HuH-7.5 (cell line): Measurements from ENCODE around the gene DFFB.
A peak's percentile ranks its signal among the peaks of the same experiment; 100 is the strongest.

Source experiments
- DNase-seq: peaks from one replicate; pipeline ENCODE4 v3.0.0; 2011; ENCODE audit warnings: low spot score

Gene DFFB

GRCh38 chr1:3831689-3832088, 25.6 kb upstream of the DFFB start:
- no peak for DNase-seq

GRCh38 chr1:3834701-3835100, 22.6 kb upstream of the DFFB start:
- no peak for DNase-seq

DNA sequence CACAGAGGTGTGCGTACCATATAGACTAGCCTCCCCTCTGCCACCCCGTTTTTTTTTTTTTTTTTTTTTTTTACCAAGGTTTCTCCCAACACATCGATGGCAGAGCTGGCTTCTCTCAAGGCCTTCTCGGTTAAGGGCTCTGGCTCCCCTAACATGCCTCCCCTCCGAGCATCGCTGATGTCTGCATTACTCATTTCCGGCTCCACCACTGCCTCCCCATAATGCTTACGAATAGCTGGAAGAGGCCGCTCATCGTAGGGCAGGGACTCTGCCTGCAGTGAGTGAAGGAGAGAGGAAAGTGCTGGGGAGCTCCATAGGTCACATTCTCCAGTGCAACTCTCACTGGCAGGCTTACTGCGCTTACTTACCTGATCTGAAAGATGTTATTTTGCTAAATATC, 20.9 kb upstream of the DFFB start:
- no peak for DNase-seq

- DNase-seq: no peak
These were observed 20.1 kb upstream of the DFFB start for GRCh38 chr1:3837200-3837599.

DNA sequence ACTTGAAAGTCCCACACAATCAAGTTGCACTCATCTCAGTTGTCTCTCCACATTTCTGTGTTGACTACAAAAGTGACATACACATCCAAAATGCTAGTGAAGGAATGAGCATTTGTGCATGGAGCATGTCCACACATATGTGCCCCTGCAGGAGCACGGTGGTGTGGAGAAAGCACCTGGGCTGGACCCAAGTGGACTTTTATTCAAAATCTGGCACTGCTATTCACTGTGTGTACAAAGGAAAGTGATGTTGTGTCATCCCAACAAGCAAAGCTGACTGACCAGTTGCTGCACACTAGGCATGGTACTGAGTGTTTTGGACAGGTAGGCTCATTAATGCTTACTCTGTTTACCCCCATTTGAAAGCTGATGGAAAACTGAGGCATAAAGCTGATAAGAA, 19.6 kb upstream of the DFFB start:
- no peak for DNase-seq

DNA sequence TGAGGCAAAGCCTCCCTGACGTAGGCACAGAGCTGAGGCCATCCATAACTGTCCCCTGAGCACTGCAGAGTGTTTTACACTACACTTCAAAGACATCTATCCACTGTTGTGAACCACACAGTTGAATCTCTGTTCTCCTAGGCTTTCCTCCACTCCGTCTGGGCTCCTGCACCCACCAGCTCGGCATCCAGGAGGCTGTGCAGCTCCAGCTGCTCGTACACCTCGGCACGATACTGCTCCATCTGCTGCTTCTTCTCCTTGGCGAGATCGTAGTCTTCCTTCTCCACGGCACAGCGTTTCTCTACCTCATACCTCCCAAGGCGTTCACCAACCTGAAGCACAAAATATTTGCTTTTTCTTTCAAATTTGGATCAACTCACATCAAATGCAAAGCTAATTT, 18.5 kb upstream of the DFFB start:
- no peak for DNase-seq

- DNase-seq: no peak
These were observed 15.8 kb upstream of the DFFB start for GRCh38 chr1:3841491-3841890.

DNA sequence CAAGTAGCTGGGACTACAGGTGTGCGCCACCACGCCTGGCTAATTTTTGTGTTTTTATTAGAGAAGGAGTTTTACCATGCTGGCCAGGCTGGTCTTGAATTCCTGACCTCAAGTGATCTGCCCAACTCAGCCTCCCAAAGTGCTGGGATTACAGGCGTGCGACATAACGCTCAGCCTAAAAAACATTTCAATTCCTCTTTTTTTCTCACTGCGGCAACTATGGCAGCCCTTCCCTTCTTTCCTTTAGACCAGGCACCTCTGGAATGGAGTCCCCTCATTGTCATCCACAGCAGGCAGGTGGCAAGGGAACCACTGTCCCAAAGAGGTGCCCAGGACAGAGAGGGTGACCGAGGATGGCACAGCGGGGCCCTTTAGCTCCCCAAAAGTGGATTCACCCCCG, 14.4 kb upstream of the DFFB start:
- DNase-seq: no peak

DNA sequence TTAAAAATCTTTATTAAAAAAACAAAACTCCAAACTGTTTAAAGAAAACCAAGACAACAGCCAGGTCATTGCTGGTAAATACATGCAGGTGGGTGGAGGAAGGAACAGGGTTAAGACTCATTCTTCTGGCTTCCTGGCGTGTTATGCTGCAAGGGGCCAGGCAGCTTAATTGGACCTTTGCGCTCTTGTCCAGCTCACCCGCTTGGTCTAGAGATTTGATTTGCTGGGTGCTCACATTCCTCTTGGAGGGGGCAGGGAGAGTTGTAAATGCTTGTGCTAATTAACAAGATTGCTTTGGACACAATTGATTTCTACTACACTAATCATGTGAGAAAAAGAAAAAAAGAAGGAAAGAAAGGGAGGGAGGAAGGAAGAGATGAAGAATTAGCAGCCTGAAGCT, 10.7 kb upstream of the DFFB start:
- no peak for DNase-seq

DNA sequence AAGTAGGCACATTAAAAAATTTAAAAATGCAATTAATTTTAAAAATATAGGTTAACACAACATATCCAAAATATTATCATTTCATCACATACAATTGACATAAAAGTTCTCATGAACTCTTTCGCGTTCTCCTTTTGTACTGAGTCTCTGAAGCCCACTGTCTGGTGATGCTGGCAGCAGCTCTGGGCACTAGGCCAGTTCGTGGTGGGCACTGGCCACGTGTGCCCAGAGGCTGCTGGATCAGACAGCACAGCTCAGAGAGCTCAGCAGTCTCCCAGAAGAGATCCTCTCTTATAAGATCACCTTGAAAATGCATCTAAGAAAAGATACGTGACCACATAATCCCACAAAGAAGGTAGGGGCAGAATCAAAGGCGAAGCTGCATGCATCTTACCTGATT, 10.2 kb upstream of the DFFB start:
- DNase-seq: no peak

DNA sequence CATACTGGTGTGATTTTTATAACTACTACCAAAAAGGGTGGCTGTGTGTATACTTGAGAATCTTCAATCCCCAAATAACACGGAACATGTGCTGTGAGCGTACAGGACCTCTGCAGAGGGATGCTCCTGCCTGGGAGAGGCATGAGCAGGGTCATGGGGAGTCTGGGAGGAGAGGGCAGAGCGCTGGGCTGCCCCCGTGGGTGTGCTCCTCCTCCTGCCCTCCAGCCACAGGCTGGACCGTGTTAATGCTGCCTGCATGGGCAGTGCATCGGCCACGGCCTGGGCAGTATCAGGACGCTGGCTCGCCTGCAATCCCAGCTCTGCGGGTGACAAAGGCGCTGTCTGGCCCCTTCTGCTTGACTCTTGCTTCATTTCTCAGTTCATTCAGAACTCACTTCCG, 6.4 kb upstream of the DFFB start:
- no peak for DNase-seq

GRCh38 chr1:3851292-3851691, 6.0 kb upstream of the DFFB start:
- no peak for DNase-seq

- no peak for DNase-seq
These were observed 5.2 kb upstream of the DFFB start for GRCh38 chr1:3852091-3852490.

GRCh38 chr1:3852711-3853485, 4.4 kb upstream of the DFFB start:
- no peak for DNase-seq

DNA sequence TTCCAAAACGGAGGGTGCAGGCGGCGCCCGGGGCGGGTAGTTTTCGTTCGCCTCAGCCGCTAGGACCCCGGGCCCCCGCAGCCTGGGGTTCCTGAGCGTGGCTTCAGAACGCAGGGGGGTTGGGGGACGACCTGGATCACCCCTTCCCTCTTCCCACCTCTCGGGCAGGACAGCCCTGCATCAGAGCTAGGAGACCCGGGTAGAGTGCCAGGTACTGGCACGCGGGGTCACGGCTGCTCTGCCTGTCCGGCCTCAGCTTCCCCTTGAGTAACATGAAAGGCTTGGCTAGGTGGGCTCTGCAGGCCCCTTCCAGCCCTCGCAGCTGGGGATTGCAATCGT, 484 bp downstream of the DFFB start:
- DNase-seq: peak; percentile 30

DNA sequence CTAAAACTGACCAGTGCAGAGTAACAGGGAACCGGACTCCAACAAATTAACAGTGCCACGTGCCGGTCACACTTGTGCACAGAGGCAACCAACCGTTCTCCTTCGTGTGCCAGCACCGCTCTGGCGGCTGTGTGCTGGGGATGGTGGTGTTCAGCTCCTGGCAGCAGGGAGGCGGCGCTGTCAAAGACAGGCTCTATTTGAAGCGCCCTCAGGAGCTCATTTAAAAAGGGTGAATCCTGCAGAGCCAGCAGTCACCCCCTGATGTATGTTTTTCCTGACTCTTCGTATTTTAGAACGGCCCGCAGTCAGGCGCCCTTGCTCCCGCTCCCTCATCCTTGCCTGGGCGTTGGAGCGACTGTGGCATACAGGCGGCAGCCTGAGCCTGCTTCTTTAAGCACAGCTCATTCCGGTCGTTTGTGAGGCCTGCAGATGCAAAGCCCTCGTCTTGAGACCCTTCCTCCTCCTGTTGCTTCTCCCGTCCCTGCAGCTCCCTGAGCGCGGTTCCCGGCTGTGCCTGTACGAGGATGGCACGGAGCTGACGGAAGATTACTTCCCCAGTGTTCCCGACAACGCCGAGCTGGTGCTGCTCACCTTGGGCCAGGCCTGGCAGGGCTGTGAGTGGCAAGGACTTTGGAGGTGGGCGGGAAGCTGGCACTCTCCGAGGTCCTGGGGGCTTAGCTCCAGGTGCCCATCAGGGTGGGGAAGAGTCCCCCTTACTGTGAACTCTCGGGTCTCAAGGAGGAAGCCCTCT, 1.1 kb downstream of the DFFB start:
- peak; percentile 33 for DNase-seq

DNA sequence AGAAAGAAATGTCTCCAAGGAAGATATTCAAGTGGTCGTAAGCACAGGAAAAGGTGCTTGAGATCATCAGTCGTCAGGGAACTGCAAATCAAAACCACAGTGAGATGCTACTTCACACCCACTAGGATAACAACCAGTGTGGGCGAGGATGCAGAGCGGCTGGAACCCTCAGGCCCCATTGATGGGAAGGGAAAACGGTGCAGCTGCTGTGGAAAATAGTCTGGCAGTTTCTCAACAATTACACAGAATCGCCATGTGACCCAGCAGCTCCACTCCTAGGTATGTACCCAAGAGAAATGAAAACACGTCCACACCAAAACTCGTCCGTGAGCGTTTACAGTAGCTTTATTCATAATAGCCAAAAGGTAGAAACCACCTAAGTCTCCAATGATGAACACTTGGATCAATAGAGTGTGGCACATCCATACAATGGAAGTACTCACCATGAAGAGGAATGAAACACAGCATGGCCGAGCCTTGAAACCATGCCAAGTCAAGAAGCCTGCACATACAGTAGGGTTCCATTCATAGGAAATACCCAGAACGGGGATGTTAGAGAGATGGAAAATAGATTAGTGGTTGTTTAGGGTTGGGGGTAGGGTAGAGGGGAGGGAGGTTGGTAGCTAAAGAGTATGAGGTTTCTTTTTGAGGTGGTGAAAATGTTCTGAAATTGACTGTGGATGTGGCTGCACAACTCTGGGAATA, 6.1 kb downstream of the DFFB start:
- DNase-seq: no peak

- no peak for DNase-seq
These were observed 7.6 kb downstream of the DFFB start for GRCh38 chr1:3864884-3865283.

DNA sequence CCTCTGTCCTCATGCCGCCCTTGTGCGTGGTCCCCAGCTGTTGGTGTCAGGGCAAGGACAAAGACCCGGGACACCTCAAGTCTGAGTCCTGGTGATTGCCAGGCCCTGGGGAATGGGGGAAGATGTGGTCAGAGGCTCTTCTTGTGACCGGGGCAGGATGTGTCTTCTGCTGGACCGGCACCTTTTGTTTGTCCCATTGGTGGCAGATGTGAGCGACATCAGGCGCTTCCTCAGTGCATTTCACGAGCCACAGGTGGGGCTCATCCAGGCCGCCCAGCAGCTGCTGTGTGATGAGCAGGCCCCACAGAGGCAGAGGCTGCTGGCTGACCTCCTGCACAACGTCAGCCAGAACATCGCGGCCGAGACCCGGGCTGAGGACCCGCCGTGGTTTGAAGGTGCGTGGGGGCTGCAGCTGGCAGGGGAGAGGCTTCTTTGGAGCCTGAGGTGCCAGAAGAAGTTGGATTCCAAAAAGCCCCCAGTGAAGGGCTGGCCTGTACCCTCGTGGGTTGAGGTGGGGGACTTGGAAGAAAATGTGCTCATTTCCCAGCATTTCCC, 8.4 kb downstream of the DFFB start:
- DNase-seq: no peak

- no peak for DNase-seq
These were observed 11.3 kb downstream of the DFFB start for GRCh38 chr1:3868464-3869006.

DNA sequence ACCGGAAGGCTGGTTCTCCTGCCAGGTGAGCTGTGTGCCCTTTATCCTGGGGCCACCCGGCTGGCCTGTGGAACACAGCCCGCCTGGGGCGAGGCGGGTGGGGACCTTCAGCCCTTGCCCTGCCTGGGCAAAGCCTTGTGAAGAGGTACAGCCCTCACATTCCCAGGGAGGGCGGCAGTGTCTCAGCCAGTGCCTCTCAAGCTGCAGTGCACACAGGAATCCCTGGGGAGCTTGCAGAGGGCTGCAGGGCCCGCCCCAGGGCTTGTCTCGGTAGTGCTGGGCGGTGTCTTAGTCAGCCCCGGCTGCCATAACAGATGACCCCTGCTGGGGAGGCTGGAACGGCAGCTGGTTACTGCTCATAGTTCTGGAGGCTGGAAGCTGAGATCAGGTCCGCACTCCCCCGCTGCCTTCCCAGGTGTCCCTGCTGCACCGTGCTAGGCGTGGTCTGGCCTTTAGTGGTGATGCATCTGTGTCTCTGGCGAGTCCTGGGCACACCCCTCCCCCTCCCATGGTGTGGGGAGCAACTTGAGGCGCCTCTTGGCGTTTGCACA, 12.6 kb downstream of the DFFB start:
- no peak for DNase-seq

DNA sequence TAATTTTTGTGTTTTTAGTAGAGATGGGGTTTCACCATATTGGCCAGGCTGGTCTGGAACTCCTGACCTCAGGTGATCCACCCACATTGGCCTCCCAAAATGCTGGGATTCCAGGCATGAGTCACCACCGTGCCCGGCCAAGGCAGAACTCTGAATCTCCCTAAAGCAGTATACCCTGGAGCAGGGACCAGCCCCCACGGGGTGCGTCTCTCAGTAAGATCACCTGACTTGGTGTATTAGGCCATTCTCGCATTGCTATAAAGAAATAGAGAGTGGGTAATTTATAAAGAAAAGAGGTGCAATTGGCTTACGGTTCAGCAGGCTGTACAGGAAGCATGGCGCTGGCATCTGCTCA, 14.2 kb downstream of the DFFB start:
- DNase-seq: no peak

GRCh38 chr1:3872546-3872945, 15.3 kb downstream of the DFFB start:
- DNase-seq: no peak
